AG09319 (cell line): ENCODE results near the gene DLGAP1.

Experiments
- DNase-seq: peaks from one replicate; pipeline ENCODE4 v3.0.0-alpha.2; 2010; ENCODE audit warnings: low read depth; ENCODE audit errors: extremely low read depth
- TF ChIP-seq, protein P1 (sequence below): IDR thresholded peaks from 2 replicates; pipeline ENCODE4 v1.5.1; 2011; ENCODE audit warnings: low read depth, mild to moderate bottlenecking, inconsistent platforms, low read length, moderate library complexity

DLGAP1 gene

DNA sequence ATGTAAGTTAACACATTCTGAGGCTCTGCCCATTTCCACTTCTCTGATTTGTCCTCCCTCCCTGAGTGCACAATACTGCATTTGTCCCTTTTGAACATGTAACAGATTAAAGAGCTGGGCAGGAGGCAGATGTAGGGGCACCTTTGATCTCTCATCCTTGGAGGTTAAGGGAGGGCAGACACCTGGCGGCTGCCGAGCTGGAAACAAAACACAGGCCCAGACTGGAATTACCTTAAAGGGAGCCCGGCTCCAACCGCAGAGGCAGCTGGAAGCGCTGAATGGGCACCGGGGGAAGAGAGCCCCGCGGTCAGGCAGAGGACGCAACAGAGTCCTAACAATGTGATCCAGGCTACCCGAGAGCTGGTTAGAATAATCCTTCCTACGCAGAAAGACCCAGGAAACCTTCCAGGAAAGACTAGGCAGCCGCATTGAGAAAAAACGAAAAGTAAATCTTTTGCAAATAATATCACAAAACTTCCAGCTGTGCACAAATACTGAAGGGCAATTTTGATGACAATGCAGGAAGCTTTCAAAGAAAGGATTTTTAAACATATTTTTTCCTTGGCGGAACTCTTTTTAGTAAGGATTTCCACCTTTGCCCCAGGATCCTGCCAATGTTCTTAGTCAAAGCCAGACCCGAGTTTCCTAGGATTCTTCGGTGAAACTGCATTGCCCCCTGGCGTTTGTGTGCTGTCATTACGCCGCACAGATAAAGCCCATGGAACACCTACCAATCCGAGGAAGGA is 789.2 kb downstream of the DLGAP1 start:
- TF ChIP-seq, protein P1, sequence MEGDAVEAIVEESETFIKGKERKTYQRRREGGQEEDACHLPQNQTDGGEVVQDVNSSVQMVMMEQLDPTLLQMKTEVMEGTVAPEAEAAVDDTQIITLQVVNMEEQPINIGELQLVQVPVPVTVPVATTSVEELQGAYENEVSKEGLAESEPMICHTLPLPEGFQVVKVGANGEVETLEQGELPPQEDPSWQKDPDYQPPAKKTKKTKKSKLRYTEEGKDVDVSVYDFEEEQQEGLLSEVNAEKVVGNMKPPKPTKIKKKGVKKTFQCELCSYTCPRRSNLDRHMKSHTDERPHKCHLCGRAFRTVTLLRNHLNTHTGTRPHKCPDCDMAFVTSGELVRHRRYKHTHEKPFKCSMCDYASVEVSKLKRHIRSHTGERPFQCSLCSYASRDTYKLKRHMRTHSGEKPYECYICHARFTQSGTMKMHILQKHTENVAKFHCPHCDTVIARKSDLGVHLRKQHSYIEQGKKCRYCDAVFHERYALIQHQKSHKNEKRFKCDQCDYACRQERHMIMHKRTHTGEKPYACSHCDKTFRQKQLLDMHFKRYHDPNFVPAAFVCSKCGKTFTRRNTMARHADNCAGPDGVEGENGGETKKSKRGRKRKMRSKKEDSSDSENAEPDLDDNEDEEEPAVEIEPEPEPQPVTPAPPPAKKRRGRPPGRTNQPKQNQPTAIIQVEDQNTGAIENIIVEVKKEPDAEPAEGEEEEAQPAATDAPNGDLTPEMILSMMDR = peak; percentile 90
- peak; percentile 74 for DNase-seq

DNA sequence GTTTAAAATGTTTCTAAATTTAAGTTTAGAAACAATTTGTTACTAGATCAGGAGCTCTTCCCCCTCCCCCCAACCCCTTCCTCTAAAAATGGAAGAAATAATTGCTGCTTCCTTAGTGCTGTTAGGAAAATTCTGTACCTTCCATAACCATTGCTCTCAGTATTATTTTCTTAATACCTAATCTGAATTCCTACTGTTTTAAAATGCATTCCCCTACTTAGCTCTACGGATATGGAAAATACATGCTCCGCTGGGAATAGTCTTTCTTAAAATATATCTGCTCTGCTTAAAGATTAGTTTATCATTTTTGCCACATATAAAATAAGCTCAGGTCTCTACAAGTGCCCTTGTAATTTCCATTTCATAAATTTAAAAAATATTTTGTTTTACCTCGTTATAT is 789.9 kb downstream of the DLGAP1 start:
- TF ChIP-seq, protein P1 = no peak
- DNase-seq = no peak

DNA sequence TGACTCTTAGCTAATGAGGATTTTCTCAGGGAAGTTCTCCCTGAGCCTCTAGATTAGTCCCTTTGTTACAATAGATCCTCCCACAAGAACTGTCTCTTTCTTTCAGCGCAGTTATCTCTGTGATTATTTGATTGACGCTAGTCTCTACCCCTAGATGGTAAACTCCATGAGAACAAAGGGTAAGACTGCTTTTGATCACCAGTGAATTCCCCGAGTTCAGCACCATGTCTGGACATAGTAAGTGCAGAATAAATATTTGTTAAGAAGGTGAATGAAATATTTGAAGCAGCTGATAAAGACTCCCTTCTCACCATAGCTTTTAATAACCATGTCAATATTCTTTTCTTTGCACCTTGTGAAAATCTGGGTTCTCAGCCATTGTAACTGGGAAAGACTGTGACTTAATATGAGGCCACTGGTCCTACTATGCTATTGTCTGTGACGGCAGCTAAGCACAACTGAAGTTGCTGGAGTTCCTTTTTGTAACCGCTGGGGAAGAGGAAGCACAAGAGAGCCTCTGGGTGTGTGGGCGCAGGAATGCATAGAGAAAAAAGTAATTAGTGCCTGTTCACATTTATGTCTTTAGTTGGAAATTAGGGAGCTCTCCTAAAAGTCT is 790.4 kb downstream of the DLGAP1 start:
- no peak for DNase-seq
- TF ChIP-seq, protein P1 = no peak

DNA sequence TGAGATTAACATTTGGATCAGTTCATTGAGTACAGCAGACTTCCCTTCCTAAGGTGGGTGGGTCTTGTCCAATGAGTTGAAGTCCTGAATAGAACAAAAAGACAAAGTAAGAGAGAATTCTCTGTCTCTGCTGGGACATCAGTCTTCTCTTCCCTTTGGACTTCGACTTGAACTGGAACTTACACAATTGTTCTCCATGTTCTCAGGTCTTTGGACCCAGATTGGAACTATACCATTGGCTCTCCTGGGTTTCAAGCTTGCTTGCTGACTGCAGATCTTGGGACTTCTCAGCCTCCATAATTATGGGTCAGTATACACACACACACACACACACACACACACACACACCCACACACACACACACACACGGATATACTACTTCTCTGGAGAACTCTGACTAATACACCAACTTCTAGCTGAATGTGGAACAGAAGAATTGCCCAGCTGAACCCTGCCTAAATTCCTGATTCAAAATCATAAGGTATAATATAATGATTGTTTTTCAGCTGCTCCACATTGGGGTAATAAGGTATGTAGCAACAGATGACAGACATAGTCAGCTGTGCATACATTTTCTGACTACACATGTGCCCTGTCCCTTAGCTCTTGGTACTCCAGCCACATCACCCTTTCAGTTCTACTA is 791.1 kb downstream of the DLGAP1 start:
- DNase-seq = no peak
- TF ChIP-seq, protein P1 = no peak

DNA sequence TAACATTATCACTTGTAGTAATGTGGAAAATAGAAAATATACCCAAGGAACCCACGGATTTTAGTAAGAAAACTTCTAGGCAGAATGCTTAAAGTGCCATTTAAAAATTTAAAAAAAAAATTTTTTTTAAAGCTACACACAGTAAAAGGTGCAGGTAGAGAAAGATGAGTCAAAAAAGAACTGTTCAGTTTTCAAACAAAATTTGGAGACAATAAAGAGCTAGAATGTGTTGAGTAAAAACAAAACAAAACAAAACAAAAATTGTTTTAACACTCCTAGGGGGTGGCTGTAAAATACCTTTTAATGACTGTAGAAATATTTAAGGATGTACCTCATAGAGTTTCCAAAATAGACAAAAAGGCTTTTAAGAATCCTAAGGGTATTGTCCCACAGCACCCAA is 793.1 kb downstream of the DLGAP1 start:
- DNase-seq = no peak
- TF ChIP-seq, protein P1 = no peak

DNA sequence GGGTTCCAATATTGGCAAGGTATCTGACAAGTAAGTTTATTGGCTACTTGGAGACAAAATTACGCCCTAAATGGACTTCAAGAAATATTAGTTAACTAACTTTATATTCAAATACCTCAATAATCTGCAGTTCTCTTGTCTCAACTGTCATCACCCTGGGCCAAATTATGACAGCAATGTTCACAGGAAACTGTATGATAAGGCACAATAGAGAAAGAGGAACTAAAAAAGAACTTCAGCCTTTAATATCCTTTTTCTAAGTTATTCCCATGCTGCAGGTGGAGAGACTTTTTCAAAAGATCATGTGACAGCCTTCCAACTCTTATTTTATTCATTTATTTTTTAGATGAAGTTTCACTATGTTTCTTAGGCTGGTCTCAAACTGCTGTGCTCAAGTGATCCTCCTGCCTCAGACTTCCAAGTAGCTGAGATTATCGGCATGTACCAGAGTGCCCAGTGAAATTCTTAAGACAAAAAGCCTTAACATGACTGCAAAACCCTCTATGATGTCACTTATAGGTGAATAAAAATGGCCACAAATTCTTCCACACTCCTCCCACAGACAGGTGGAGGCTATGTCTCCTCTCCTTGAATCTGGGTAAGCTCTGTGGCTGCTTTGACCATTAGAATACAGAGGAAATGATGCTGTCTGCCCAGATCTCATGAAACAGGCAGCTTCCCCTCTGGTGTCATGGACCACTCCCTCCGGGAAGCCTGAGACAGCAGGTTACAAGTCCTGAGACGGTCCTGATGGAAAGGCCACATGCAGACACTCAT is 794.2 kb downstream of the DLGAP1 start:
- DNase-seq = no peak
- TF ChIP-seq, protein P1 = no peak

DNA sequence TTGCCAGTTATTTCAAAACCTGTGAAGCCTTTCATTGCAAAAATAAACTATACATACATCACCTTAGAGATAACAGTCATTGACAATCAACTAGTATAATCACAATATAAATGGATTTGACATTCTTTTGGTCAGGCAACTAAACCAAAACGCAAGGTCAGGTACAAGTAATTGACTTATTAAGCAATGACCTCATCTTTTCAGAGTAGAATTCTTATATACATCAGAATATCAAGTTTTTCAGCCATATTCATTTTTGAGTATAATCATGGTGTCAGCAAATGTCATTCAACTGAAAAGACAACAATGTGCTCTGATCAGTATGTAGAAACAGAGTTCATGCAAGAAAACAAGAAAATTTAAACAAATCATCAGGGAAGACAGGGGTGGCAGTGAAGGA is 796.6 kb downstream of the DLGAP1 start:
- TF ChIP-seq, protein P1 = no peak
- DNase-seq = no peak
